Anterior cingulate cortex (tissue), 58 donors: ENCODE data around the gene VPS8.
"Not testable (repeated sequence)": the region's sequence is repeated elsewhere in the genome, so short reads cannot be mapped to it uniquely, and the experiment has no call there.

Source experiments
- DNase-seq, 58 donors: peaks; one replicate each; lab custom pipeline; 2025; lab: John Stamatoyannopoulos, UW

Gene VPS8

DNA sequence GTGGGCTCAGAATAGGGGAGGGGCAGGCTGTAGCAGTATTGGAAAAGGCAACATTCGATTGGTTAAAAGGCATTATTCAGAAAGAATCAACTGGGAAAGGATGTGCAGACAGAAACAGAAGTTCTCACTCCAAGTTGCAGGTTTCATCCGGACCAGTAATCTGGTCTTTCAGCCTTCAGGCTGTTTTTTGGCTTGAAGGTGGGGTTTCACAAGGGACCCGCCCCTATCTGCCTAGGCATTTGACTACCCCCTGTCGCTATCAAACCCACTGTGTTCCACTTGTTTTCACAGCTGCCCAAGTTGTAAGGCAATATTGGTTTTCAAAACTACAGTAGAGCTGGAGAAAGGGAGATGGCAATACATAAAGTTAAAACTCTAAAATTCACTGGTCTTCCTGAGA, 96.9 kb downstream of the VPS8 start:
- no peak for DNase-seq

DNA sequence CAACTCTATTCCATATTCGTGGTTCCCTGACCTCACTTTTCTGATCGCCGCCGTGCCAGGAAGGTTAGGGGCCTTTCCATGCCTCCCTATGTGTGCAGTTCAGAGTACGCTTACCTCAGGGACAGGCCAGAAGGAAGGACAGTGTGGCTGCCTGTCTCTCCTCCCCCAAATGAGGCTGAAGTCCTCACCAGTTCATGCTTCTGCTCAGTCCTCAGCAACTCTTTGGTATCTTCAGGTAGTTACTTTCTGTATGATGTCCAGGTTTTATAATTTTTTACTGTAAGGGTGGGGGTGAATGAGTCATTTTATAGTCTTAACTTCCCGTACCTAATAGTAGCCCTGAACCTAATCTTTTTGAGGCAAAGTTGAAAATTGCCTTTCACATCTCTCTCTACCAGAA, 98.7 kb downstream of the VPS8 start:
- DNase-seq: no peak

DNA sequence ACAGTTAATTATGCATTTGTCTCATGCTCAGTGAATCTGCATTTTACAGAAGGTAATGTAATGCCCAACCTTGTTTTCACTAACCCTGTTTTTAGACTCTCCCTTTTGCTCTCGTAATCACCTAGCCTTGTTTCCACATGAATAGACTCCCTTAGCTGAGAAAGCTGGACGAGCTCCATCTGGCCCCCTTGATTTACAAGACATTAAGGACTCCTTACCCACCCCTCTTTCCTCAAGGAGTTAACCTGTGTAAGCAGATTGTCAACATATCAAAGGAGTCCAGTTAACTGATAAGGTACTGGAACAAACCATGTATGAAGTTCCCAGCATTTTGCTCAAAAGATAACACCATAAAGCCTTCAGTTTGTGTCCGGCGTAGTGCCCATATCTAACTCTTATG, 99.6 kb downstream of the VPS8 start:
- DNase-seq: no peak

DNA sequence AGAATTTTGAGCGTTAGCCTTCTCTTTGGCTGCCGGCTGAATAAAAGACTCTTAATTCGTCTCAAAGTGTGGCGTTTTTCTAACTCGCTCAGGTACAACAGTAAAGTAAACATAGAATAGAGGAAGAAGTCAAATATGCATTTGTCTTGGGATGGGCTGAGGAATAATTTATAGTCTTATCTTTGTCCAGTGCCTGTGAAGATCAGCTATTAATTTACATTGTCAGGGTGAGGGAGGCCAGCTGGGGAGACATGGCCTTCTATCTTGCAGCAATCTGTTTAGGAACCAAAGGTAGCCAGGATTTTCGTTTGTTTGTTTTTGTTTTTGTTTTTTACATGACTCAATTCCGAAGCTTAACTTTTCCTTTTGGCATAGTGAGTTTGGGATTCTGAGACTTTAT, 100.2 kb downstream of the VPS8 start:
- no peak for DNase-seq

DNA sequence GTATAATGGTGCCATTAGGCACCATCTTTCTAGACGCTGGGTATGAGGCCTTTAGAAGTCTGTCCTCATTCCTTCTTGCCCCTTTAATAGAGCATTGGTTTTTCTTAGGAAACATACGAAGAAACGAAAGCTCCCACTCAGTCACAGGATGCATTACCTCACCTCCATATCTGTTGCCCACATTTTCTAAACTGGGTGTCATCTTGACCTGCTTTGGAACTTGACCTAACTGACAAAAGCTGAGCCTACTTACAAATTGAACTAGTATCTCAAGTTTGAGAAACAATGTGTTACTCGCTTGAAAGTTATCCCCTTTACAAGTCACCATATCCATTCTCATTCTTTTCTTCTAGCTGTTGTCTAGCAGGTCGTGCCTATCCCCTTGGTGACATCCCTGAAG, 102.7 kb downstream of the VPS8 start:
- no peak for DNase-seq

DNA sequence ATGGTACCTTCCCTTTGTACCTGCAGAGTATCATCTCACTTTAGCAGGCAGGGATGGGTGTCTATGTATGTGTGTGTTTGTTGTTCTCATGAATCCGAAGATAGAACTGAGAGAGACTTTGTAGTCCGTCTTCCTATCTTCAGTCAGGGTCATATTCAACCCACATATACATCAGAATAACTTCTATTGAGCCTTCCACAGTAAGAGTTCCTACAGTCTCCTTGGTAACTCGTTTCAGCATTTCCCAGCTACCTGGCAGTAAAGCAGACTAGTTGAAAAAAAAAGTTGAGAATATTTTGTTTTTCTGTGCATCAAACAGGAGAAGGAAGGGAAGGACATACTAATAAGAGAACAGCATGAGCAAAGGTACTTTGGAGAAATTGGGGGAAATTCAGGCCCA, 106.8 kb downstream of the VPS8 start:
- DNase-seq: no peak

DNA sequence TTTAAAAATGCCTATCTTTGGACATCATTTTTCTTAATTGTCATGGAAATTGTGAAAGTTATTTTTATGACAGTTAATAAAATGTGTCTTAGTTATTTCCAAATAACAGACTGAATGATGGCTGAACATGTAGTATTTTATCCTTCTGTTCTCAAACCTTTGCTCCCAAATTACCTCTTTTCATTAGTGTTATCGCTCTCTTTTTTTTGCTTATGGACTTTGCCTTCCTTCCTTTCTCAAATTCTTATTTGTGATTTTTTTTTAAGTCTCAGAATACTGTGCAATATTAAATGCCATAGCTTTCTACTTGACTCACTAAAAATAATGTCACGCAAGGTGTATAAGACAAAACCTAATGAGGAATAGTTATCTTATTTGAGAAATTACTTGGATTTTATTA, 107.7 kb downstream of the VPS8 start:
- DNase-seq: no peak

DNA sequence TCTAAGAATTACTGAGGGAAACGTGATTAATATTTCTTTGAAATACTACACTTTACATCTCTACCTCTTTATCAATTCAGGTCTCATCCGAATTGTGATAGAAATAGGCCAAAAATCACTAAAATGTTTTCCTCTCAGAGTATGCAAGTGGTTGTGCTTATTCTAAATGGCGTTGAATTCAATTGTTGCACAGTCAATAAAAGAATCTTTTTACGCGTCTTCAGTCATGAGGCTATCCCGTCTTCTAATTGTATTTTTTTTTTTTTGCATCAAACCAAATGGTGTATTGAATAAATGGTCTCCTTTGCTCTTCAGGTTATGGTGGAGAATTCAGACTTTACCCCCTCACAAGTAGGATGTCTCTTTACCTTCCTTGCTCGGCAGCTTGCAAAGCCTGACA, 112.6 kb downstream of the VPS8 start:
- DNase-seq: no peak

DNA sequence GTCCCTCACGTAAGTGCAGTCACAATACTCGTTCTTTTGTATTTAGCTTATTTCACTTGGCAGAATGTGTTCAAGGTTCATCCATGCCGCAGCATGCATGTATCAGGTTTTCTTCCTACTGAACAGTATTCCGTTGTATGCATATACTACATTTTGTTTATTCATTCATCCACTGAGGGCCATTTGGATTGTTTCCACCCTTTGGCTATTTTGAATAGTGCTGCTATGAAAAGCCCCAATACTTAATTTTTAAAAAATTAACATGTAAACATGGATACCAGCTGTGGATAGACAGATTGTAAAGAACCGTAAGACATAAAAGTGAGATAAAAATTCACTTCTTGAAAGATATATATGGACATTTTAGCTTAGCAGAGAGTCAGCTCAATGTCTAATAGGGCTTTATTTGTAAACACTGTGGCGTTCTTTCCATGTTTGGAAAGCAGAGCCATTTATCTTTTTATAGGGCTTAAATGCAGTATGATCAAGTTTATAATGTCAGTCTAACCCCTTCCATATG, 115.9 kb downstream of the VPS8 start:
- DNase-seq: no peak

DNA sequence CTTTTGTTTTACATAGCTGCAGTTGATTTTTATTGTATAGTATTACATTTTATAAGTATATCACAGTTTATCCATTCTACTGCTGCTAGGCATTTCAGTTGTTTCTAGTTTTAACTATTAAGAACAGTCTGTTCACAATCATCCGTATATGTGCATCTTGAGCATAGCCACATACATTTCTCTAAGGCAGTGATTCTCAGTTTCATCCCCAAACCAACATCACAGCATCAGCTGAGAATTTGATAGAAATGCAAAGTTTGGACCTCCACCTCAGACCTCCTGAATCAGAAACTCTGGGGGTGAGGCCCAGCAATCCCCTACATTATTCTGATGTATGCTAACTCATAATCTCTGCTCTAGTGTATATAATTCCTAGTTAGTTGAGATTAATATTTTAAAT, 120.8 kb downstream of the VPS8 start:
- no peak for DNase-seq

DNA sequence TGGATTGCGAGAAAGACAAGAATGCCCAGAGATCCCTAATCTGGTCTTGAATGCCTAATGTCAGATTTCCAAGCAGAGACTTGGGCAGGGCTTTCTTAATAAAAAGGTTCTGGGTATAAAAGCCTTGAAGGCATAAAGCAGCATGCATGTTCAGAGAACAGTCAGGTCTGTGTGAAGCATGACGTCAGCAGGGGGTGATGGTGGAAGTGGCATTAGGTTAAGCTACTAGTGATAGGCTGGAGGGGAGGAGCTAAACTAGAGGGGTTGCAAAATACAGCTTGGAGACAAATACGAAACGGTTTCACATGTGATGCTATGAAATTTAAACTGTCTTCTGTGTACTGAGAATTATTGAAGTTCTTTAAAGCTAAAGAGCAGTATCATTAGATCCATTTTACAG, 125.6 kb downstream of the VPS8 start:
- DNase-seq: no peak

DNA sequence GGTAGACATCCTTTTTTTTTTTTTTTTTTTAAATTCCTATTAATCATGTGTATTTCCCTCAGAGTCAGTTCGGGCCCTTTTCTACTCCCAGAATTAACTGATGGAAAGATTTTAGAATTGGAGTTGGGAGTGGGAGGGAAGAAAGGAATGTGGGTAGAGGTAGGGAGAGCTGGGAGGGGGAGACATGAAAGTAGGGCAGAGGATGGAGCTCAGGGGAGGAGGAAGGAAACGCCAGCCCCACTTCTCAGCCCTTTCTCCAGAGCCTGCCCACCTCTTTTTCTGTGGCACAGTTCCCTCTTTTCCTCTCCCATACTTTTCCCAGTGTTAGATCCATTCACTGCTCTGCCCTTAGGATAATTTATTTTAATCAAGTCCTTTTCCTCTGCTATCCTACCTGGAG, 129.4 kb downstream of the VPS8 start:
- no peak for DNase-seq

DNA sequence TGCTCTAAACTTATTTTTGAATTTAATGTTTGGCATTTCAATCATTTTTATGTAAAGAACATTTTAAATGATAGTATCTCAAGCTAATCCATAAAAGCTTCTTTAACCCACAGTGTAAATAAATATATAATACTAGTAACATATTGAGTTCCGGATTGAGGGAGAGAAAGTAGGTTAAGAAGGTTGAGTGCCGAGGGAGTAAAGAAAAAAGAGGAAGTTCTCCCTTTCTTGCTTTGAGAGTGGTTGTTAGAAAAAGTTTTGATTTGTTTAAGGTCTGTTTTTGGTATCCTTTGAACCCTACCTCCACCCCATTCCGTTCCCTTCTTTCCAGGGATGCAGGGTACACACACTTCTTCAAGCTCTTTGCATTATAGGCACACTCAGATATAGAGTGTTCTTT, 130.8 kb downstream of the VPS8 start:
- DNase-seq: no peak

DNA sequence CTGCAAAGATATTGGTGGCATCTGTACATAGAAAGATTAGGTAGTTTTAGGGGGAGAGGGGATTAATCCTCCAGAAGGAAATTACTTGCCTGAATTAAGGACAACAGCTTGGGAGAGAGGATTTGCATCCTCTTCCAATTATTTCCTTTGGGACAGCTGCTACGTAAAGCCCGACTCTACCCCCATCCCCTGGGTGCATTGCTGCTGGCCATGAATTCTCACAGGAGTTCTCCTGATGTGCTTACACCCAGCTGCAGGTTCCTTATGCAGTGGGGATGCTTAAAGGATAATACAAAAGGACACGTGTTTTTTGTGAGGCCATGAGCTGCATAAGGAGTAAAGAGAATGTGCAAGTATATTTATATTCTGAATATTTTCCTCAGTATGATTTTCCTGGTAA, 132.3 kb downstream of the VPS8 start:
- DNase-seq: no peak

DNA sequence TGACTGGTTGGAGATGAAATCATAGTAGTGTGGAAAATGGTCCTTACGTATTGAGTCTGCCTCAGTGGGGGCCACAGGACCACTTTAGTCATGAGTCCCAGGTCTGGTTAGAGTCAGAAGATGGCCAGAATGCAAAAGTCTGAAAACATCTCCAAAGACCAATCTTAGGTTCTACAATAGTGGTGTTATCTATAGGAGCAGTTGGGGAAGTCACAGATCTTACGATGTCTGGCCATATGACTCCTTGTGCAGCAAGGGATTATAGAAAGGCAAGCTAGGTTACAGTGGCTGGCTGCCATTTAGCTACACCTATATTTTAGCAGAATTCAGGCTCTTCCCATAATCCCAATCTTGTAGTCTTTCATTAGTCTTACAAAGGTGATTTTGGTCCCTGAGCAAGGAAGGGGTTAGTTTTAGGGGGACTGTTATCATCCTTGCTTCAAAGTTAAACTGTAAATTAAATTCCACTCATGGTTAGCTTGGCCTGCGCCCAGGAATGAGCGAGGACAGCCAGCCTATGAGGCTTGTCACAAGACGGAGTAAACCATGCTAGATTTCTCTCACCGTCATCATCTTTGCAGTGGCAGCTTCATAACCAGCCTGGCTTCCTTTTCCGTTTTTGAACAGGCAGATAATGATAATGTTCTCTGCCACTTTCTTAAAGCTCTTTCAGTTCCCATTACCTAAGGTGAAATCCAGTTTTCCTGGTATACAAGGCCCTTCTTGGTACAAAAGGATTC, 134.1 kb downstream of the VPS8 start:
- DNase-seq: no peak

DNA sequence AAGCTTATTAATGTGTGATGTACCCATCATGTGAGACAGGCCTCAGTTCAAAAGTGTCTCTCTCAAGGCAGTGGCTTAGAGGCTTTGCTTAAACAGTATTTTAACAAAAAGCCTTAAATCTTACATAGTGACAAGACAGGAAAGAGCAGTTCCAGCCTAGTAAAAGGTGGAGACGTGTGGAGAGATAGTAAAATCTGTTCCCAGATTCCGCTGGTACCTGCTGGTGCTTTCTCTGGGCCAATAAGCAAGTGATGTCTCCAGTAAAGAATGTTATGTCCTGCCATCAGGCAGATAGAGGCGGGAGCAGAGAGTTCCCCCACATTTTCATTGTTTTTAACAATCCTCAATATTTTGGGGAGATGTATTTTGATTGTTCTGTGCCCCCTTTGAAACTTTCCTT, 135.0 kb downstream of the VPS8 start:
- DNase-seq: no peak

DNA sequence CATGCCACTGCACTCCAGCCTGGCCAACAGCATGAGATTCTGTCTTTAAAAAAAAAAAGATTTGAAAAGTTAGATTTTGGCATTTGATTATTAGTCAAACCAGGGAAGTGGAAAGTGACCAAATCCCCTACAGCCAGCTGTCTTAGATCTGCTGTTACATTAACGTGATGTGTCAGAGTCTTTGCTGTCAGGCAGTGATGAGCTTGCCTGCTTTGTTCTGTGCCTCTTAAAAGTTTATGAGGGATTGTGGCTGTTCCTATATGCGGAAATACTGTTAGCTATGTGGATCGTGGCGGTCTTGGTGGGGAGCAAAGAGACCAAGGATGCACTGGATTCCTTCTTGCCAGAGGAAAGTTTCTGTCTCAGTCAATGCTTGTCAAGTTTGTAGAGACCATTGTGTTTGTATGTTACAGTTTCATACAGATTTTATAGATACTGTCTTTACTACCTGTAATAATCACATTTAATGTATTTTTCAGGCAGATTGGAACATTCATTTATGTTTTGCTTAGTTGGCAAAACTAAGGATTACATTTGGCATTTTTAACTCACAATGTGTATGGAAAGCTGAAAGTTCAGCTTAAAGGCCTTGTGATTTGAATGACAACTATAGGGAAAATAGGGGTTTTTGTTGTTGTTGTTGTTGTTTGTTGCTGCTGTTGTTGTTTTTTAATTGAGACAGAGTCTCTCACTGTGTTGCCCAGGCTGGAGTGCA, 137.4 kb downstream of the VPS8 start:
- DNase-seq: no peak

DNA sequence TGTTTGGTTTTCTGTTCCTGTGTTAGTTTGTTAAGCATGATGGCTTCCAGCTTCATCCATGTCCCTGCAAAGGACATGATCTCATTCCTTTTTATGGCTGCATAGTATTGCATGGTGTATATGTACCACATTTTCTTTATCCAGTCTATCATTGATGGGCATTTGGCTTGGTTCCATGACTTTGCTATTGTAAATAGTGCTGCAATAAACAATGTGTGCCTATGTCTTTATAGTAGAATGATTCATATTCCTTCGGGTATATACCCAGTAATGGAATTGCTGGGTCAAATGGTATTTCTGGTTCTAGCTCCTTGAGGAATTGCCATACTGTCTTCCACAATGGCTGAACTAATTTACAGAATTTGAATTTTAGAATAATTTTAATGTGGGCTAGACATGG, 138.8 kb downstream of the VPS8 start:
- DNase-seq: not testable (repeated sequence)

DNA sequence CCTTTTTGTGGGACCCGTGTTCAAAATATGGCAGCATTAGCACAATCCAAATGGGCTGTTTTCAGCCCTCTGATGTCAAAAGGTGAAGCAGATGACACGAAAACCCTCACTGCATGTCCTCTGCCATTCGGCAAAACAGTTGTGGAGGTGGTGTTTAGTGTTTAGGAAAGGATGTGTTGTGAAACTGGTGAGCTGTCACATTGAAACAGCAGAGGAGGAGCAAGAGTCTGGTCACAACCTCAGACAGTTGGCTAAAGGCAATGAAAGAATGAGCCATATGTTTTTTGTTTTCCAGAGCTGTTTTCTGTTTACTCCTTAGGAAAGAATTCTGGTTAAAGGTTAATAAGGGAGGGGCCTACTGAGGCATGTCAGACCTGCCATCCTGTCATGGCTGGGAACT, 140.7 kb downstream of the VPS8 start:
- DNase-seq: no peak

DNA sequence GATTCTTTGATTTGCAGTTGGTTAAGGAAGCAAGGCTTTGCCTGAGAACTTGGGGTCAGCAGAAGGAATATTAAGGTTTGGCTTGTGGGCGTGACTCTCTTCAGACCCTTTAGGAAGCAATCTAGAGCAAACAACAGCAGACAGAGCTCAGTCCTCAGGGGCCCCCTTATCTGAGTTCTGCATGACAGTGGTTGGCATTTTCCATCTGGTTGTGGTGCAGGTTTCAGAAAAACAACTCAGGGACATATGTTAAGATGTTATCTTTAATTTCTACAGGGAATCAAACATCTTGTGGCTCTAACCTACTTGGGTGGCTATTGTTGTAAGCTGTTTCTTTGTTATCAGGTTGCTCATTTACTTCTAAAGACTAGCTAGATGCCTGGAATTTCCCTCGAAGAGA, 141.4 kb downstream of the VPS8 start:
- DNase-seq: no peak

DNA sequence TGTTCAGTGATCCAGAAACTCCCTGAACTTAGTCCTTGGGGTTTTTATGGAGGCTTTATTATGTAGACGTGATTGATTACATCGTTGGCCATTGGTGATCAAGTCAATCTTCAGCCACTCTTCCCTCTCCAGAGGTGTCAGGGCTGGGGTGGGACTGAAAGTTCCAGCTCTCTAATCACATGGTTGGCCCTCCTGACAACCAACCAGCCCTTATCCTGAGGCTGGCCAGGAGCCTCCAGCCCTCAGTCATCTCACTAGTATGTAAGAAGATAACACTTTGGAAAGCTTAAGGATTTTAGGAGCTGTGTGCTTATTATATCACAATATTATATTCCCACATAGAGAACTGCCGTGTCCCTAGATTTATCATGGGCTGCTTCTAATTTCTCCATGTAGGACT, 142.3 kb downstream of the VPS8 start:
- DNase-seq: no peak

DNA sequence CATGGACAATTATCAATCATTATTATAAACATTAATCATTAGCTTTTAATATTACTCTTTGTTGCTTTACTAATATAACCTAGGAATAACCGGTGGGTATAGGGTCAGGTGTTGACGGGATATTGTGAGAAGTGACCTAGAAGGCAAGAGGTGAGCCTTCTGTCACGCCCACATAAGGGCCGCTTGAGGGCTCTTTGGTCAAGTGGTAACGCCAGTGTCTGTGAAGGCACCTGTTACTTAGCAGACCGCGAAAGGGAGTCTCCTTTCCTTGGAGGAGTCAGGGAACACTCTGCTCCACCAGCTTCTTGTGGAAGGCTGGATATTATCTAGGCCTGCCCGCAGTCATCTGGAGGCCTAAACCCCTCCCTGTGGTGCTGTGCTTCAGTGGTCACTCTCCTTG, 142.9 kb downstream of the VPS8 start:
- not testable (repeated sequence) for DNase-seq
